Activated CD8-positive, alpha-beta memory T cell treated with anti-CD3 and anti-CD28 coated beads for 4 hours (primary cell): ENCODE results near the gene CEP128.
A peak's percentile ranks its signal among the peaks of the same experiment; 100 is the strongest.

Source experiments
- DNase-seq, 2 donors: peaks; one replicate each; pipeline ENCODE4 v3.0.0-alpha.2; 2020; ENCODE audit warnings: low read depth in 2 of 2

Gene CEP128

DNA sequence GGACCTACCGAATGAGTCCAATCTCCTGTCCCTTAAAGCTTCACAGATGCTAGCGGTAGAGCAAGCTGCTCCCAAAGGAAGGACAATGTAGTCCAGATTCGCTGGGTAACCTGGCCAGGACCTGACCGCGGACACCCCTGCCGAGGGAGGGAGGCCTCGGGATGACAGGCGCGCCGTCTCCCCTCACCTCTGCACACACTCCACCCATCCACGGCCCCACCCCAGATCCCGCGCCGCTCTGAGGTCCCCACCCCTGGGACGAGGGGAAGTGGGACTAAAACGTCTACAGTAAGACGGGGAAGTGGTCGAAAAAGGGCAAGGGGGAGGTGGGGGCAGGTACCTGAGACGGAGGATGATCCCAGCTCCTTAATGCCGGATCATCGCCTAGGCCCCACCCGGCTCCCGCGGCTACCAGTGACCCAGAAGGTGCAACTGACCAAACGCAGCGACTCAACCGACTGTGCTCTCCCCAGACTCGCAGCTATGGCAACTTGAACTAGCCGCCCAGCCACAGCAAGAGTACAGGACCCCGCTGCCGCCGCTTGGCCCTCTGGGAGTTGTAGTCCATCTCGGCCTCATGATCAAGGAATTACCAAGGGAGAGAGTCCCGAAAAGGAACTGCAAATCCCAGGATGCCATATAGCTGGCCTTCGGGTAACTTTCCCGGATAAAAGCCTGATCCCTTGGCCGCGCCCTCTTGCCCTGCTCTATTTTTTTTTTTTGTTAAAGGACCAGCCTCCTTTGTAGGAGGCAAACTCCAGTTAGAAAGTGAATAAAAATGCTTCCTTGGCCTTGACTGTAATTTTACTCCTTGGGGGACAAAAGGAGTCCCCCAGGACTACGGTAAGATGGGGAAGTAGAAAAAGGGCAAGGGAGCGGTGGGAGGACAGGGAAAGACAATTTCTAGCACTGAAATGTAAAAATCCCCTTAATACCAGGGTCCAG is at the start of gene CEP128:
CEP128 (minus strand) TSS at position 498 of the 945 bp plus-strand sequence.
- peak; percentile 62 to 75 for DNase-seq

DNA sequence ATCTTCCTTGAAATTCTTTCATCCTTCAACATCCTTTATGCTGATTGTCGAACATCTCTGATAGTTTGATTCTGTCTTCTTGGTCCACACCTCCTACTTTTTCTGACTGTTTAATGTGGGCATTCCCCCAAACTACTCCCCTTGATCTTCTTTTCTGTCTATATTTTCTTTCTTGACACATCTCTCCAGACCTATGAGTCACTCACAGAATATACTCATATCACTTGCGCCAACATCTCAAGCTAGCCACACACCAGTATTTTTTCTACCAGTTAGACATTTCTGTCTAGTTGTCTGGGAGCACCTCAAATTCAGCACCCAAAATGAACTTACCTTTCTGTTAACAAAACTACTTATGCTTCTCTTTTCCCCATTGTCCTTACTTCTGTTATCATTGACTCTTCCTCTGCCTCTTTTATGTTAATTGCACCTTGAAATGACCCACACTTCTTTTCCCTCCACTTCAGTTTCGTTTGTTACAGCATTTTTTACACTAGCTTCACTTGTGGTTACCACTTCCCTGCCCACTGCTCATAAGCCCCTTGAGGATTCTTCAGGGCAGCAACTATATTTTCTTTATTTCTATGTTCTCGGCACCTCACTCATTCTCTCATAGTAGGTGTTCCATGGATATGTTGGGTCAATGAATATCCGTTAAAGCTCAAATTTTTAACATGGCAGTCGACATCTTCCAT is 47.3 kb upstream of the CEP128 start:
- DNase-seq, result no peak

GRCh38 chr14:80988192-80988591 is 46.7 kb upstream of the CEP128 start:
- DNase-seq, result no peak

GRCh38 chr14:80987235-80988032 is 45.9 kb upstream of the CEP128 start:
- DNase-seq, result peak; percentile 24 to 36

DNA sequence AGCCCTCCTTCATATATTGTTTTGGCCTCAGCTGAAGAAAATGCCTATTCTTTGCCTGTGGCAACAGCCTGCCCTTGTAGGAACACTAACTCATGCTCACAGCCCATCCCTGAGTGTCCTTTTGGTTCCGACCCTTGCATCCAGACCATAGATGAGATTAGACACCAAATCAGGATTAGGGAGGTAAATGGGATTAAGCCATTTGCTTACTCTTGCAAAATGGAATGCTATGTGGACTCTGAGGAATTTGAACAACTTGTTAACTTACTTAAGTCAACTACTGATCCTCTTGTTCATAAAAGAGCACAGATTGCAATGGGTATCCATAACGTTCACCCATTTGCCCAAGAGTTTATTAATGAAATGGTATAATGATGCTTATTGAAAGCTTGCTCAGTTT is 41.2 kb upstream of the CEP128 start:
- DNase-seq, result no peak

DNA sequence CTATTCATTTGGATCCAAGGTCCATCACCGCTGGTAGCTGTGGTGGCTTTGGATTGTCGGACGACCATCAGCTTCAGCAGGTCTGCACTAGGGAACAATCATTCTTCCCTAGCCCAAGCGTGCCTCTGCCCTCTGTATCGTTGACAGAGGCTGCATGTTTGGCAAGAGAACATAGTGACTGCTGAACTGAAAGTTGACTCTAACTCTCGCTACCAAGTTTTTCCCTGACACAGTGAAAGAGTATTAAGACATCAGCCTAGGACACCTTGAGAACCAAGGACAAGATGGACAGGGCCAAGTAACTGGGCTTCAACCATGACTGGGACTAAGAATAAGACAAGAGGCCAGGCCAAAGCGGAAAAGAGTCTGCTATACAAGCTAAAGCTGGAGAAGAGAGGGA is 40.1 kb upstream of the CEP128 start:
- DNase-seq, result no peak

DNA sequence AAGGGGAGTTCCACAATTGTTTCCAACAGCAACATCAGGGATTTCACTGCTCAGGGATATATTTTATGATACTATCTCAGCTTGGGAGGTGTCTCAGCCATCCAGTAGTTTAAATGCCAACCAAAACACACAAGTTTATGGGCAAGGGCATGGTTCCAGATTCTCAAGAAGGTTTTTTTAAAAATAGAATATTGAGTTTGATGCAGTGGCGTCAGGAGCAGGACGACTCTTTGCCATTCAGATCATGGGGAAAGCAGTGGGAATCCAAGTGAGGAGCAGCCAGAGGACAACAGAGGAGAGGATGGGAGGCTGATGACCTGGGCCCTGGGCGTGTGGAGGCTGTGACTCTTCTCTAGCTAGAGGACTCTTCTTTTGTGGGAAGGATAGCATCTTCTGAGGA is 39.6 kb upstream of the CEP128 start:
- DNase-seq, result no peak

GRCh38 chr14:80979951-80980350 is 38.4 kb upstream of the CEP128 start:
- DNase-seq, result no peak

GRCh38 chr14:80978403-80978802 is 36.9 kb upstream of the CEP128 start:
- no peak for DNase-seq

DNA sequence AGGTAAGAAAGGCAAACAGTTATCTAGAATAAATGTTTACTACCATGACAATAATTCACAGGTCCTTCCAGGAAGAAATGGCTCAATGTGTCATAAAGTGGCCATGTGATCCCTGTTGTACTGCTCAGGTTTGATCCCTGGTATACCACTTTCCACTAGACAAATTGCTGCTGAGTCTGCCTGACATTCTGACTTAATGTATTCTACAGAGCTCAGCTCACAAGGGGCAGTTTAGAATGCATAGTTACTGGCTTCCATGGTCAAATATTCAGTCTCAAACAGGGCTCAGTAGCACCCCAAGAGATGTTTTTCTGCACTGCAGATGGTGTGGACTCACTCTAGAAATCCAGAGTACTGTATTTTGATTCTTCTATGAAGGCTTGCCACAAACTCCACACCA is 35.7 kb upstream of the CEP128 start:
- no peak for DNase-seq

- no peak for DNase-seq
Measured at GRCh38 chr14:80974679-80975078, 33.1 kb upstream of the CEP128 start.

DNA sequence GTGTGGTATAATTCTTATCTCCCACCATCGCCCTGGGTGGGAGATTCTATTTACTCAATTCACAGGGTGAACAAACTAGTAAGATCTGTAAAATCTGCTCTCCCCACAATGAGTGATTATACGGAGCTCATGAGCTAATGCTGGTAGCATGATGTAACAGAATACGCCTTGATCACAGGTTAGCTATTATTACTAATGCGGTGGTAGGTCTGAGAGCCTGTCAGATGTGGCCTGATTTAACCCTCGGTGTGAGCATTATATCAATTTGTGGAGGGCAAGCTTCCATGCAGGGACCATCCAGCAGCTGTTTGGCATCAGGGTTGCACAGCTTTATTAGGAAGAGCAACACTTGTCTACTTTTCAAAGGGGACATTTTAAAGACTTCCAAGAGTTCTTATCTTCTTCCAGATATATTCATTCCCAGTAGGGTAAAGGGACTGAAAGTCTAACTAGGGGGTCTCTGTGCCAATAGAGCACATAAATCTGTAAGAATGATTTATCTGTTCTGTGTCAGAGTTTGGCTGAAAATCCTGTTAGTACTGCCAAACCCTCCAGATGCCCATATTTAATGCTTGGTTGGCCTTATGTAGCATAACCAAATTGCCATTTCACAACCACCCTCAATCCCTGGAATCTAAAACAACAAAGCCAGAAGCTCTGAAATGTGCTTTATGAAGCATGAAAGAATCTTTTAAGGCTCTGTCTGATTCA is 32.5 kb upstream of the CEP128 start:
- DNase-seq, result no peak

DNA sequence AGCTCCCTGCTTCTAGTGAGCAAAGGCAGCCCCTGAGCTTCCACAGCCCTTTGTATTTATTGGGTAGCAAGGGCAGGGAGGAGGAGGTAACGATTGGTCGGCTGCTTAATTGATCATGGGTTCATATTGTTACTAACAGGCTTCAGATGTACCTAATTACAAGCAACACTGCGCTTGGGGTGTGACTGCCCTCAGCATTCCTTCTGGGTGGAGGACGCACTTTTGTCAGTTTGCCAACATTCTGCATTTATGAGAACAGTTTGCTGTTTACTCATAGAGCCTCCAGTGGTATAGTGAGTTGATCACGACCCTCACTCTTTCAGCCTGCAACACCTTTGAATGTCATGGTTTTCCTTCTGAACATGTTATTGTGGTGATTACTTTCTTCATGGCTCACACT is 23.5 kb upstream of the CEP128 start:
- no peak for DNase-seq

DNA sequence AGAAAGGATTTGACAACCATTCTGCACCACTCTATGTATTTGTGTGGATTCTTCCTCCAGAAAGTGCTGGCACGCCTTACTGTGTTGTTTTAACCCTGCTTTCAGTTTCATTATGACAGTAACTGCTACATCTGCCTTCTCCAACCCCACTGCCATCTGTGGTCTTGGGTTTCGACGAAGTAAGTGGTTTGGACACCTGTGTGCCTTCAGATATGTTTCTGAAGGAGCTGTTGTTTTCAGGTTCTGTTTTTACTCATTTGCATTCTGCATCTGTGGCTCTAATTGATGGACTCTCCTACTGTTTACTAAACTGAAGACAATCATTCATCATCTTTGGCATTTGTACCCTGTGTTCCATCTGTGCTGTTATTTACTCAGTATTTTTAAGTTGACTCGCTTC is 18.0 kb upstream of the CEP128 start:
- peak in 1 of 2 donors; percentile 34 for DNase-seq

DNA sequence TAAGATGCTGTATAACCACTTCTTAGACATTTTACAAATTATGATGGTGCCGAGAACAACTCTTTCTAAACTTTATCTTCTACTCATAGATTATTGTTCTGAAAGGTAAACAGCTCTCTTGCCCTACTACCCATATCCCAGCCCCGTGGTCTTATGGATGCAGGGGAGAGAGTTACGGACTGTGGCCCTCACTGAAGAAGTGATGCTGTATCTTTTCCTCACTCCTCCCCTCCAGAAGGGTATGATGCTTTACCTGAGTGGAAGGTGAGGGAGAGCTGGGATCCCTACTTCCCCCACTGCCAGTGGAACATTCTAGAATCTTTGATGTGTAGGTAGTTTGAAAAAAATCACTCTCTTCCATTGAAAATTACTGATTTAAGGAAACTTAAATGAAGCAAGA is 17.4 kb upstream of the CEP128 start:
- no peak for DNase-seq

DNA sequence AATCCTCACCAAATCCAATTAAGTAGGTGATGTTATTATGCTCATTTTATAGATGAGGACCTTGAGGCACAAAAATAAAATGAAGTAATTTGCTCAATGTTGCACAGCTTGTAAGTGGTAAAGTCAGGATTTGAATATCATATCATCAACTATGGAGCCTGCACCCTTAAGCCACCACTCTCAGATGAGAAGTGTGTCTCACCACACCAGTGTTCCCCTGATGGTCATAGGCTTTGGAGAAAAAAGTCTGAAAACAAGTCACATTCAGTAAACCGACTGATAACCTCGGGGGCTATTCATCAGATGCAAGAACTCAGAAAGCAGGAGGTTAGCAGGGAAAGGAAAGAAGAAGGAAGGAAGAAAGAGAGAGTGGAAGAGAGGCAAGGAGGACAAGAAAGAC is 16.7 kb upstream of the CEP128 start:
- DNase-seq, result no peak

DNA sequence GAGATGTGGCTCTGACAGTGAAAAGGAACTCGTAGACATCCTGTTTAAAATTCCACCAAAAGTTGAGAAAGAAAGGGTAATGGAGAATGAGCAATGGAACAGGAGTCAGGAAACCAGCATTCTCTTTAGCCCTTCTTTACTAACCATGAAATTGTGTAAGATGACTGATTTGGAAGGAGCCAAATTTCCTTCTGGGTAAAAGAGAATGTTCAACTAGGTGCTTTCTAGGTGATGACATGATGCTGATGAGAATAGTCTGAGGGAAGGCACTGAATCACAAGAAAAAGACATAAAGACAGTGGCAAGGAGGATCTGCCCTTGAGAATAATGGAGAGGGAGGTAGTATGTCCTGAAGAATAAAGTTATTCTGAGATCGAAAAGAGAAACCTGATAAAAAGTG is 16.1 kb upstream of the CEP128 start:
- no peak for DNase-seq

DNA sequence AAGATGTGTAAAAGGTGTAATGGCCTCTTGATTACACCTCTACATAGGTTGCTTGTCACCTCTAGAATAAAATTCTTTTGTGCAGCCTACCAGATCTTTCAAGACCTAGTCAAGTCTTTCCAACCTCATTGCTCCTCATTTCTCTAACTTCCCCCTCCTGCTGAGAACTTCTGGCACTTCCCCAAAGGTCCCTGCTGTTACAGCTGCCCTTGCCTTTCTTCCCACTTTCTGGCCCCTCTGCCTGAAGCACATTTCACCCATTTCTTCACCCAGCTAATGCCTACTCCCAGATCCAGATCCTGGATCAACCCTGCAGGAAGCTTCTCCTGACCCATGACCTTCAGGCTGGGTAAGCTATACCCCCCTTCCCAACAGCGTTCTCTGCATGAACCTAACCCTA is 15.4 kb upstream of the CEP128 start:
- no peak for DNase-seq

DNA sequence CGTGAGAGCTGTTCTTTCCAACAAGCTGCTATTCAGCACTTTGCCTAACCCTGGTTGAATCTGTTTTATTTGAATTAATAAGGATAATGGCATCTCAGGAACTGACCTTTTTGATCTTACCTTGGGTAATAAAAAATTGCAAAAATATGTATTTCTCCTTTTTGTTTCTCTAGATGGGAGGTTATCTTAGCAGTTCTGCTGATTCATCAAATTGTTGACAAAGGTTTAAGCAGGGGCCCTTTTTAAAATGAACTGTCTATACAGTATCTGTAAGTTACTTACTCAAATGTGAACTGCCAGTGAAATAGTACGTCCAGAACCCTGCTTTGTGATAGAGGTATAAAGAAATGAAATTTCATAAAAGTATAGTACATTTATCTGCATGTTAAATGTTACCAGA is 14.6 kb upstream of the CEP128 start:
- no peak for DNase-seq

- no peak for DNase-seq
Measured at GRCh38 chr14:80955416-80955941, 13.9 kb upstream of the CEP128 start, which contains the start of gene TSHR. Gene TSHR, plus strand, starts transcription at chr14:80955621. Its CDS starts 60 bp downstream, at chr14:80955681.

DNA sequence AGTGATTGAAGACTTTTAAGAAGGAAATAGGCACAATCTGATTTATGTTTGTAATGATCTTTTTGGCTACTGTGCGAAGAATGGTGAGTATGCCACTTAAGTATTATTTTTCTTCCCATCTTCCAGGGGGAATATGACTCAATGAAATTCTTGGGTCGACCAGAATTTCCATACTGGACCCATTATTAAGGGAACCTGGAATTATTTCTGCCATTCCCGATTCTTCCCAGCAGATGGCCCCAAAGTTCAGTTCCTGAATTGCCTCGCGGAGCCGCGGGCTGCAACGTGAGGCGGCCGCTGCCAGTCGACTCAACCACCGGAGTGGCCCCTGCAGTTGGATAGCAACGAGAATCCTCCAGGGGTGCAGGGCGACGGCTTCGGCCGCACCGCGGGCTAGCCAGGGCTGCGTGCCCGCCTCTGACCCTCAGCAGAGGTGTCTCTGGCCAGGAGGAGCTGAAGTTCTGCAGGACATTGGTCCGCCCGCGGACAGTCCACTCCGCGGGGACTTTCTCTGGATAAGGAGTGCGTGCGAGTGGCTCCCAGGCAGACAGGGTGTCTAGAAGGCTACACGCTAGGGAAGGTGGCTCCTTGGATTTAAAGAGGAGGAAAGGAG is 13.3 kb upstream of the CEP128 start:
- peak; percentile 36 to 38 for DNase-seq
